COLO829 (cell line): ENCODE data around the gene CDYL.
A peak's percentile ranks its signal among the peaks of the same experiment; 100 is the strongest.

Source experiments
- DNase-seq: peaks from one replicate; pipeline ENCODE4 v3.0.0; 2012; ENCODE audit warnings: low spot score

Gene CDYL

DNA sequence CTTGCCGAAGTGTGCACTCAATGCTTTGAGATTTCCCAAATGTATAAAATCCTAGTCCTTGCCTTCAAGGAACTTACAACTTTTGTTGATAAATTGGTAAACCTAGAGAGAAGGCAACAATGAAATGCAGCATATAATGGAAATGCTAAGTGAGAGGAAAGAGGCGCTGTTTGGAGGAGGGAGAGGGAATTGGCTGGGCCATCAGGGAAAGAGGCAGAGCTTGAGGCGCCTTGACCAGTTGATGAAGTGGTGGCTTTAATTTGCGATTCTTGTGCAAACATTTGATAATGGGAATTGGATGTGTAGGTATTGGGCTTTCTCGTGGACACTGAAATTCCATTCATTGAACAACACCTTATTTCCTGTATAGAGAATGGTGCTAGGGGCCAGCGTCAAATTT is 1.9 kb upstream of the CDYL start:
- DNase-seq: no peak

DNA sequence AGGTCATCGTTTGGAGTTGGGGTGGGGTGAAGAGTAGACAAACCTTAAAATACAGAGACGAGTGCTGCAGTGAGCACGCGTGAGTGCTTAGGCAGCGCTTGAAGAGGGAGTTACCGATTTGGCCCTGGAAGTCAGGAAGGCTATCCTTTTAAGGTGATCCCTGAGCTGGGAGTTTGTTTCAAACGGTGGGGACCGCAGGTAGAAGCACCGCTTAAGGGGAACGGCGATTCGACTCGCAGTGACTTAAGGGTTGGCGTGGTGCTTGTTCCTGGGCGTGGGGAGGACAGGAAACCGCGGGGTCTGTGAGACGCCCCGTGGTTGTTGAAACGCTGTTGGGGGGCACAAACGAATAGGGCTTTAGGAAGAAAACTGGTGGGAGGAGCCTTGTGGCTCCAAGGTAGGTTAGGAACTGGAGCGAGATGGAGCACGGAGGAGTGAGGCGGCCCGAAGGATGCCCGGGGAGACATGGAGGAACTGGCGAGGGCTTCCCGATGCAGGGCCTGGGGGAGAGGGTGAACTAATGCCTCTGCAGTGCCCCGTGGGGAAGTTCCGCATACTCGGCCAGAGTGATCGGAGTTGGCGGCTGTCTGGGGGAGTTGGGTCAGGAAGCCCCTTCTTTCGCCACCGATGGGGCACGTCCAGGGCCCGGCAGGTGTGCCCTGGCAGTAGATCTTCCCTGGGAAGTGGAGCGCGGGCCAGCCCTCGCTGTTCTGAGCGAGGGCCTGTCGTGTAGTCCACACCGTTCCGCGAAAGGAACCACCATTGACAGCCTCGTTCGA is 1.3 kb upstream of the CDYL start:
- no peak for DNase-seq

DNA sequence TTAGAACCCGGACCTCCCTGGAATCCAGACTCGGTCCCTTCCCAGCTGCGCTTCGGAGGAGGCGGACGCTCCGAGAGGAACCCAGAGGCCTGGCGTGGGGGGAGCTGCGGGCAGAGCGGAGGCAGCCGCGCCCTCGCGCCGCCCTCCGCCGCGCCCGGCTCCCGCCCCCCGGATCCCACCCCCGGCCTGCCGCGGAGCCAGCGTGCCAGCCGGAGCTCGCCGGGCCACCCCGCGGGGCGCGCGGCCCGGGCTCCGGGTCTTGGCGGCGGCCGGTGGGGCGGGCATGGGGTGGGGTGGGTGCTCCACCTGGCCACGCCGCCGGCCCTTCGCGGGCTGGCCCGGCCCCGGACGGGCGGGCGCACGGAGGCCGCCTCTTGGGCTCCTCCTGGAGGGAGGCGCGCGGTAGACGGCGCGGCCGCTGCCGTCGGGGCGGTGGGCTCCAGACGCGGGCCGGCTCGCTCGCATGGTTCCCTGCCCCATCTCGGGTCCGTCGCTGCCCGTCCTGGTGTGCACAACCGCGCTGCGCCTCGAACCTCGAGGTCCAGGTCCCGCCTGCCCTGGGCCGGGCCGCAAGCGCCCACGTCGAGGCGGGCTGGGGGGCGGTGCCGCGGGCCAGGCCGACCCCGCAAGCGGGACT is 592 bp upstream of the CDYL start:
- DNase-seq: peak; percentile 35

DNA sequence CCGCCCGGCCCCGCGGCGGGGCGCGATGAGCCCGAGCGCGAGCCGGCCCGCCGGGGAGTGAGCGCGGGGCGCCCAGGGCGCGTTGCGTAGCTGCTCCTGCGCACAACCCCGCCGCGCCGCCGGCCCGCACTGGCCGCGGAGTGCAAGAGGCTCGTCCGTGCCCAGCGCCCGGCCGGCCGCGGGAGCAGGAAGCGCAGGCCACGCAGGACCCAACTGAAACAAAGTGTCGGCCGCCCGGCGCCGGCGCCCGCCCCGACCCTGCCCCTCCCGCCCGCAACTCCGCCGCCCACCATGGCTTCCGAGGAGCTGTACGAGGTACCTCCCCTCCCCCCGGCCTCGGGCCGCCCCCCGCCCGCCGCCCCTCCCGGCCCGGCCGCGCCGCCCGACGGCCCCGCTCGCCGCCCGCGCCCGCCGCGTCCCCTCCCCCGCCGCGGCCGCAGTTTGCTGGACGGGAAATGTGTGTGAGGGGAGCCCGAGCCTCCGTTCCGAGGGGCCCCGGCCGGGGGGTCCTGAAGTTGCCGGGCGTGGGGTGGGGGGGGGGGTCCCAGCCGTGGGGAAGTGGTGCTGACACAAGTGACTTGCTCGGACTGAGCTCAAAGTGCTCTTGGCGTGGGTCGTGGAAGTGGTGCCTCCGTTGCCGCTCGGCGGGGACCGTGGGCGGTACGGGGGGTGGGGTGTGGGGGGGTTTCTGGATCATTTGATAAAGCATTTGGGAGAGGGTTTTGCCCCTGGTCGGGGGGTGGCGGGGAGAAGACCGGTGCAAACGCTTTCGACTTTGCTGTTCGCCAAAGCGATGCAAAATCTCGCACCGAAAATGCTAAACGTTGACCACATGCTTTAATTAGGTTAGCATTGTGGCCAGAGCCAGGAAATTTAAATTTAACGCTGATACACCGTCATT is 539 bp downstream of the CDYL start:
- peak; percentile 37 for DNase-seq

DNA sequence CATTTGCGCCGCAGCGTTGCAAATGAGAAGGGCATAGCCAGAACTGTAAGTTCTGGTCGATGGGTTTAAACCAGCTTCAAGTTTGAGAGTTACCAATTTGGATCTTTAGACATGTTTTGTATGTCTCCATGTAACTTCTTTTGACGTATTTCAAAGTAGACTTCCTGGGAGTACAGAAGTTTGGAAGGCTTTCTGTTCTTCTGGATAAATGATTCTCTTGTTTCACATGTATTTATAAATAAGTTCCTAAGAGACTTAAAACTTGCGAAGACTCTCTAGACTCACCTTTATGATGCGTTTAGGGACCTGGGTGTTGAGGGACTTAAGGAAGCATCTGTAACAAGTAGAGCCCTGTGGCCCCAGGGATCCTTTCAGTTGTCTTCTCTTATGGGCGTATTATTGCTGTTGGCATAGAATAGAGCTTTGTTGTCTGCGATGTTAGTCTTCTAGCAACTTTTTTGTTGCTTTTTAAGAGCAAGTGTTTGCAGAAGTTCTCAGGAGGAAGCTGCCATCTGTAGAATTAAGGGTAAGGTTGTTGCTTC is 1.3 kb downstream of the CDYL start:
- peak; percentile 26 for DNase-seq

DNA sequence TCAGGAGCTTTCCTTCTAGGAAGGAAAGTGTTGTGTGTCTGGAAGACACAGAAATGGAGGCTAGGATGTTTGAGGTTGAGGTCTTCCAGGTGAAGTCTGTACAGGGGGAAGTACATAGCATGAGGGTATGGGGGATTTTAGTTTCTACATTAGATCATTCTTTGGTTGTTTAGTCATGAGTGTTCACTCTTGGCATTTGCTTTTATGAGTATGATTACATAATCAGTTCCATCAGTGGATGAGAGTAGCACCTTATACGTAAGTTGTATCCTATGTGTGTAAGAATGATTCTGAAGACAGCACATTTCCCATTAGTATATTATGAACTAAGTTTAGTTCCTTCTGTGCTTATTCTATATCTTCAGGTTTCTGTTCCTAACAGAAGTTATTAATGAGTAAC is 1.9 kb downstream of the CDYL start:
- no peak for DNase-seq

DNA sequence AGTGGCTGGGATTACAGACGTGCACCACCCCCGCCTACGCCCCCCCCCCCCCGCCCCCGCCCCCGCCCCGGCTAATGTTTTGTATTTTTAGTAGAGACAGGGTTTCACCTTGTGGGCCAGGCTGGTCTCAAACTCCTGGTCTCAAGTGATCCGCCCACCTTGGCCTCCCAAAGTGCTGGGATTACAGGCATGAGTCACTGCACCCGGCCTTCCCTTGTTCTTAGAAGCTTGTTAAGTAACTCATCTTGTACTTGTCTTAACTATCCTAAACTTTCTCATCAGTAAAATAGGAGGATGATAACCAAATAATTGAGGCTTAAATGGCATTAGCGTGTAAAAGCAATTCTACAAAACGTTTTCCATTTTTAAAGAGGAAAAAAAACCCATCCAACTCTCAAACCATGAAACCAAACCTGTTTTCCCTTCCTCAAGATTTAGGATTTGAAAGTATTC is 4.2 kb downstream of the CDYL start:
- DNase-seq: no peak

DNA sequence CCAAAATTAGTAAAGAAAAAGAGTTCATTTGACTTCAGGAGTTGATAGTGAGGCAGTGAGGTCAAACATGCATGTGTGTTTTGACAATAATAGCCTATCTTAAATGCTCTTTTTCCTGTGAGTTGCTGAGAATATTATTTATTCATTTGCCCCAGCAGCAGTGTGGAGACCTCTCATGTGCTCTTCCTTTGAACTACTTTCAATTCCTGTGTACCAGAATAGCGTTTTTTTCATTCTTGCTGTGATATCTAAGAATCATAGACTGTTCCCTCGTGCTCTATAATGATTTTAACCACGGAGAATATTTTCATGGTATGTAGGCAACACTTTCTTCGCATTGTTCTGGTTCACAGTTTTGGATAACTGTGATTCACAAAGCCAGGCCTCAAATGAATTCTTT is 5.2 kb downstream of the CDYL start:
- no peak for DNase-seq

DNA sequence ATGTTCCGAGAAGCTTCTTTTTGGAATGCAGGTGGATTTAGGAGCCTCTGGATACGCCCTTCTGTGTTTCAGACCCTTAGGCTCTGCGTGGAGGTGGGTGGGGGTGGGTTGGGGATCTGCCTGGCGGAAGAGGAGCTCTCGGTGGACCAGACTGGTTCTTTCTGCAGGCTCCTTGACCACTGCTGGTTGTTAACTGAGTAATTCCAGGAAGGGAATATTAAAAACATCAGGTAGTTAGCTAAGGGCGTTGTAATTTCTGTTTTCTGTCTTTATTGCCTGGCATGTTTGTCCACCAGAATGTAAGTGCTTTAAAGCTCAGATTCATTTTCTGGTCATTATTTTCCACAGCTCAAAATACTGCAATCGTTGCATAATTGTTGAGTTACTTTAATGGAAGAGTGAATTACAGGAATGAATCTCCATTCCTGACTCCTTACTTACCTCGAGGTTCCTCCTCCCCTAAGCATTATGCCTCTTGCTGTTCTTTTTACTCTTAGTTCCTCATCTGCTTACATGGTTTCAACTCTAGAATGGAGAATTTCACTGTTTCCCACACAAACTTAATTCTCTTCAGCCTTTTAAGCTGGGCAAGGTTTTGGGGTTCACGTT is 5.9 kb downstream of the CDYL start:
- DNase-seq: no peak

DNA sequence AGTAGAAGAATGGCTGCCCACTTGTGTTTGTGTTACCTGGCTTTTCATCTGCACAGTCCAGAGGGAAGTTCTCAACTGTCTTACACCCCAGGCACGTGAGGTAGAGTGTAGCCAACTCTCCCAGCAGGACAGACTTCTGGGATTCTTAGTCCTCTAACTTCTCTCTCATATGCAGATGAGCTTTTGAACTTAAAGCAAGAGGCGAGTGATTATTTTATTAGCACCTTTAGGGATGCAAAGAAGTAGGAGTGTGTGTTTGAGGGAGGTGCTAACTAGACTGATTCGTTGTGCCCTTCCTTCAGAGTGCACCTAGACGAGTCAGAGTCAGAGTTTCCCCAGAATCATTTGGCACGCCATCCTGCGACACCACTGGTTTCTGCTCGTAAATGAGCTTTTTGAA is 10.8 kb downstream of the CDYL start:
- DNase-seq: no peak

DNA sequence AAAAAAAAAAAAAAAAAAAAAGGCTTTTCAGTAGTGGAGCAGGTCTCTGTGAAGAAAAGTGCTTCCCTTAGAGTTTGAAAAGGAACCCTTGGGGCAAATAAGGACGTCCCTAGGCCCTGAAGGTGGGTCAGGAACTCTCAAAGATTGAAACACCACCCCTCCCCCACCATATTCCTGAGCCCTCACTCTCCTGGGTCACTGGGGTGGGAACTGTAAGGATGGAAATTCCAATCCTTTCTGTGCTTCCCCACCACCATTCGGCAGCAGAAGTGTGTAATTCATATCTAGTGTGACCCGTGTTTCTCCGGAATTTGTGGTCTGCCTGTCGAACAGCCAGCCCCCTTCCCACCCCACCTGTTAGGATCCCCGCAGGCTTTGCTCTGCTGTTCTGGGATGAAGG is 12.3 kb downstream of the CDYL start:
- DNase-seq: no peak

DNA sequence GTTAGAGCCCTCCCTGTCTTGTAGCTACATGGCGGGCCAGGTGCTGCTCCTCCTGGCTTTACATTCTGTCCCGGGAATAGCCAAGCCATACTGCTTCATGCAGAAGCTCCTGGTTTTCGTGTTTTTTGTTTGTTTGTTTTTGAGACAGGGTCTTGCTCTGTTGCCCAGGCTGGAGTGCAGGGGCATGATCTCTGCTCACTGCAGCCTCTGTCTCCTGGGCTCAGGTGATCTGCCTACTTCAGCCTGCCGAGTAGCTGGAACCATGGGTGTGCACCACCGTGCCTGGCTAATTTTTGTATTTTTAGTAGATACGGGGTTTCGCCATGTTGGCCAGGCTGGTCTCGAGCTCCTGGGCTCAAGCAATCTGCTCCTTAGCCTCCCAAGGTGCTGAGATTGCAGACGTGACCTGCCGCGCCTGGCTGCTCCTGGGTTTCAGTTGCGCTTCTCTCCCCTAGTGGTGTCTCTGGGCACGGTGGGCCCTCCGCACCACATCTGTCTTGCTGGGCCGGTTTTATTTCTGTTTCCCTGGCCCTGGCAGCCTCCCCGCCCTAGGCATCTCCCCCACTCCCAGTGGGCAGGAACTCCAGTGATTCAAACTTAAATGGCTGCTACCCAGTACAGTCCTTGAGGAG is 12.9 kb downstream of the CDYL start:
- no peak for DNase-seq

DNA sequence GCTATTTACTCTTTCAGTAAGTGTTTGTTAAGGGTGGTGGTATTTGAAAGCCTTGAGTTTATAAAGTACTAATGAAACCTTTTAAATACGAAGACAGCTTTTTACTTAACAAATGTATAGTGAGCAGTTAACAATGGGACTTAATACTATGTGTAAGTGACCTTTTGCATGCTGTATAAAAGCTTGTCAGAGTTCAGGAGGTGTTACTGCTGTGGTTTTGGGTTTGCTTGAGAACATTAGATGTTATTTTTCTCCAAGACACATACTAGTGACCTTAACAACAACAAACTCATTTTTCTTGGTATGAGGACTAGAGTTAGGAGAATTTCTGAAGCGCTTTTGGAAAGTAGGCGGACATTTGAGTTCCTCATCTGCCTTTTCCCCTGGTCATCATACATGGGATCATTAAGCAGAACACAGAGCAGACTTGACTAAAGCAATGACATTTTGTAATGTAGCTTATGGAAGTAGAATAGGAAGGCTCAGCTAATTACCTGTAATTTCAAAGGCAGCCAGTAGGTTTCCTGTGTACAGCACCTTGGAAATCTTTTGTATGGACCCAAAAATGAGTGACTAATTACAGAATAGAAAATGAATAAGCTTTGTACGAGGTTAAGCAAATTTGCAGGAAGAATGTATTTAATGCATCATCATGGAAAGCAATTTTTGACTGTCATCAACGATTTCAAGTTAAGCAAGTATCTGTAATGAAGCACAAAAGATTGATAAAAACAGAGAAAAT is 14.1 kb downstream of the CDYL start:
- no peak for DNase-seq

DNA sequence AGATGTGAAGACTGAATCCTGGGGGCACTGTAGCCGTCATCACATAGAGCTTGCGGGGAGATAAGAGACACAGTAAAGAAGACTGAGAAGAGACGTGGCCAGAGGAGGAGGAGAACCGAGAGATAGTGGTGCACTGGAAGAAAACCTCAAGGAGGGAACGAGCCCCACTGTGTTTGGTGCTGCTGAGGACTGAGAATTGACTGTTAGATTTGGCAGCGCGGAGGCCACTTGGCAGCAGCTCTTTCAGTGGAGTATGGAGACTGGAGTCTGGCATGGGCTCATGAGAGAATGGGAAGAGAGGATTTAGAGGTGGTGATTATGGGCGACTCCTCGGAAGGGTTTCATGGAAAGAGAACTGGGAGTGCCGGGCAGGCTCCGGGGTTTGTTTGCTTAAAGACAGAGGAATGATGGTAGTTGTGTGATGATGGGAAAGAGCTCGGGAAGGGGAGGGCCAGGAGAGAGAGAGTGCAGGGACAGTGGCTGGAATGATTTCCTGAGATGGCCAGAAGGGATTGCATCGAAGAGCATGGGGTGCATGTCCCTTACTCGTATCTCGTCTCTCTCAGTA is 18.0 kb downstream of the CDYL start:
- no peak for DNase-seq

DNA sequence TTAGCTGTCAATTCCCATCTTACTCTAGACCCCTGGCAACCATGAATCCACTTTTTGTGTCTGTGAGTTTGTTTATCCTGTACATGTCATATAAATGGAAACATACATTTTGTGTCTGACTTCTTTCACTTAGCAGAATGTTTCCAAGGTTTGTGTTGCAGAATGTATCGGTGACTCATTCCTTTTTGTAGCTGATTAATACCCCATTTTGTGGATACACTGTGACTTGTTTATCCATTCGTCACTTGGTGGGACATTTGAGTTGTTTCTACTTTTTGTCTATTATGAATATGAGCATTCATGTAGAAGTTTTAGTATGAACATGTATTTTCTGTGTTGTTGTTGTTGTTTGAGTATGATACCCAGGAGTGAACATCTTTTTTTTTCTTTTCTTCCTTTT is 21.4 kb downstream of the CDYL start:
- DNase-seq: no peak

DNA sequence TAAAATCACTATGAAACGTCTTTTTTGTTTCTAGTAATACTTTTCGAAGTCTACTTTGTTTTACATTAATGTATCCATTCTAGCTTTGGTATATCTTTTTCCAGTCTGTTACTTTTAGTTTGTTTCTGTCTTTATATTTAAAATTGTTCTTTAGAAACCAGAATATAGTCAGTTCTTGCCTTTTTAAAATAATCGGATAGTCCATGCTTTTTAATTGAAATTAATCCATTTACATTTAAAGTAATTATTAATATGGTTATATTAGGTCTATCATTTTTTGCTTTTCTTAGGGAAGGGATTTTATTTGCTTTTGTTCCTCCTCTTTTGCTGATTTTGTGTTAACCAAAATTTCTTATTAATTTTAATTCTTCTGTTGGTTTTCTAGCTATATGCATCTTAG is 23.7 kb downstream of the CDYL start:
- DNase-seq: no peak

DNA sequence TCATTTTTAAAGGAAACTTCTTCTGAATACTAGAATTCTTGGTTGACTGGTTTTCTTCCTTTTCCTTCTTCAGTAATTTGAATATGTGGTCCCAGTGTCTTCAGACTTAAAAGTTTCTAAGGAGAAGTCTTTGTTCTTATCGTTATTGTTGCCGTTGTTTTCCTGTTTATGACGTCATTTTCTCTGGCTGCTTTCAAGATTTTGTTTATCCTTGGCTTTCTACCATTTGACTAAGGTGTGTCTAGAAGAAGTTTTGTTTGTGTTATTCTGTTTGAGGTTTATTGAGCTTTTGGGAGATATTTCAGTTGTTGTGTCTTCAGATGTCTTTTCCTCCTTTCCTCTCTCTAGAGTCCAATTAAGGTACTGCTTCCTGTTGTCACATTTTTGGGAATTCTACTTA is 24.5 kb downstream of the CDYL start:
- DNase-seq: no peak

DNA sequence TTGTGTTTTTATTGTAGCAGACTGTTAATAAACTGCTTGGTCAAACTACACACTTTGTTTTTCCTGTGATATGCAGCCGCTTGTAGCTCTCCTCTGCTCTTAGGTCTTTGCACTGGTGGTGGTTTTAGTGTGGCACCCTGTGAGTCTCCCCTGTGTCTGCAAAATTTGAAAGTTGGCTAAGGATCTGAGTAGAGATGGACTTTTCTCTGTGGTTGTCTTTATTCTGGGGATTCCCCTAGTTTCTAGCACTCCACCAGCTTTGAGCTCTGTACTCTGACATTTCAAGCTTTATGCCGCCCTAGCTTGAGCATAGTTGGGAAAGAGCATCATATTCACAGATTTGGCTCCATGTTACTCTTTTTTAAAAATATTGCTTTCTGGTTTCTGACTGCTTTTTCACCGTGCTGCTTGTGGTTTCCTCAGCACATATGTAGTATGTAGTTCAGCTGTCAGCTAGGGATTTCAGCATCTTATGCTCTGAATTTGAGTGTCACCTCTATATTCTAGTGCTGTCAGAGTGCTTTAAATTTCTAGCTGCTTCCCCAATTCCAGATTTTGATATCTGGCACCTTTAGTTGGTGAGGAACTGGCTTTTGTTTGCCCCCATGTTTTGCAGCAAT is 25.4 kb downstream of the CDYL start:
- DNase-seq: no peak

DNA sequence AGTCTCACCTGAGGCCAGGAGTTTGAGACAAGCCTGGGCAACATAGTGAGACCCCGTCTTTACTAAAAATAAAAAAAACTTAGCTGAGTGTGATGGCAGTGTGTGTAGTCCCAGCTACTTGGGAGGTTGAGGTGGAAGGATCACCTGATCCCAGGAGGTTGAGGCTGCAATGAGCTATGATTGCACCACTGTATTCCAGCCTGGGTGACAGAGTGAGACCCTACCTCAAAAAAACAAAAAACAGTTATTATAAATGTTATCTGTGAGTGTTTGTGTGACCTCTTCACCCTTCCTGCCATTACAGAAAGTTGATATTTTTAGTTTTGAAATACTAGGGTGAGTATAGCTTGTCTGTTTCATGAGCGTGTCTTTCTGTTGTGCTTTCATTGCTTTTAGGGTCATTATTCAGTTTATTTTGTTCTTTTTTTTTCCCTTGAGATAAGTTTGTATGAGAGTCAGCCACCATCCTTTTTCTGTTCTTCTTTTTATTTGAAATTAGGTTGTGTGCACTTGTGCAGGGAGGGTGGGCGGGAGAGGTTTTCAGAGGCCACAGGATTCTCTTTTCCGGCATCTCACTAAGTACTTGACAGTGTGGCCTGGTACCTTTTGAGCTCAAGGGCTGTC is 26.2 kb downstream of the CDYL start:
- DNase-seq: no peak

DNA sequence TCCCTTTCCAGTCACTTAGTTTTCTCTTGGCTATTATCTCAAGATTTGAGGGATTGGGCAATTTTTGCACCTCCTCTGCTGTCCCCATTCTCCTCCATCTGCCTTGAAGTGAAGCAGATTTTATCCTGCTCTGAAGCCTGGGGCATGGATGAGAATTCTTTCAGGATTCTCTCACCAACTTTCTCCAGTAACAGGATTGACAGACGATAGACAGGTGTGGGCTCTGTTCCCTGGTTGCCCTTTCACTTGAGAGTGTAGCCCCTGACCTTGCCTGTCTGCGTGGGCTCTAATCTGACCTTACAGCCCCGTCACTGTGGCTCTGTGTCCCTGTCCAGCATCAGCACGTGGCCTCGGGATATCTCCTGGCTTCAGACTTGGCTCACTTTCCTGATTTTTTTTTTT is 27.1 kb downstream of the CDYL start:
- DNase-seq: no peak
